ENCODE data around the gene C2CD4C. TPM values are rescaled to one million over a fixed set of nuclear protein-coding genes. Genes with fewer than 3 reads are reported as not detected.
"Not testable (repeated sequence)": the region's sequence is repeated elsewhere in the genome, so short reads cannot be mapped to it uniquely, and the experiment has no call there.

The C2CD4C gene
- polyA plus RNA-seq, 3 donors from 2014 or later: not detected

GRCh38 chr19:362154-362553 is 46.8 kb downstream of the C2CD4C start:
- Mint-ChIP-seq H3K27ac (no peak overlapping the region), H3K4me3 (no peak overlapping the region), H3K9me3 (peaks cover 0 to 1% (median 0%) of the 10 kb centered on the region in 6 donors), H3K36me3 (no peaks in the 10 kb centered on the region), H3K4me1 (no peaks in the 10 kb centered on the region), H3K27me3 (ENCODE audit: low read depth in 3 of 3) (peaks cover 0 to 6% (median 0%) of the 10 kb centered on the region in 3 donors)
- no peak for DNase-seq

- Mint-ChIP-seq H3K4me3 (no peak overlapping the region), H3K36me3 (no peaks in the 10 kb centered on the region), H3K27me3 (ENCODE audit: low read depth in 3 of 3) (peaks cover 0 to 6% (median 0%) of the 10 kb centered on the region in 3 donors), H3K9me3 (peaks cover 0 to 5% (median 0%) of the 10 kb centered on the region in 6 donors), H3K4me1 (no peaks in the 10 kb centered on the region), H3K27ac (no peak overlapping the region)
- DNase-seq: no peak
Measured at GRCh38 chr19:359653-359925, 49.4 kb downstream of the C2CD4C start.

DNA sequence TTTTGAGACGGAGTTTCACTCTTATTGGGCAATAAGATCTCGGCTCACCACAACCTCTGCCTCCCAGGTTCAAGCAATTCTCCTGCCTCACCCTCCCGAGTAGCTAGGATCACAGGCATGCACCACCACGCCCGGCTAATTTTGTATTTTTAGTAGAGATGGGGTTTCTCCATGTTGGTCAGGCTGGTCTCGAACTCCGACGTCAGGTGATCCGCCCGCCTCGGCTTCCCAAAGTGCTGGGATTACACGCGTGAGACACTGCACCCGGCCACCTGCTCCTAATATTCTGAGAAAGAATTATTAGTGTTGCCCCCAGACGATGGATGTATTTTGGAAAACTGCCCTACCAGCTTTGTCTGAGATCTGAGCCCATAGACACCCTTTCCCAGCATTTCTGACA is 53.4 kb downstream of the C2CD4C start:
- H3K4me1 Mint-ChIP-seq; H3K4me3 Mint-ChIP-seq; DNase-seq; H3K27me3 Mint-ChIP-seq (ENCODE audit: low read depth in 3 of 3); H3K36me3 Mint-ChIP-seq; H3K27ac Mint-ChIP-seq: not testable (repeated sequence)
- peaks cover 4 to 10% (median 6%) of the 10 kb centered on the region in 6 donors for H3K9me3 Mint-ChIP-seq

Other genes starting within 250 kb of the C2CD4C start
- under 1 TPM in 1 of 3 donors, not detected in 2; 0.33 TPM for gene PLPP2, start 117.7 kb downstream of the C2CD4C start, polyA plus RNA-seq
- gene MIER2, start 64.4 kb downstream of the C2CD4C start, polyA plus RNA-seq: 1 to 10 TPM; 2.0 to 5.8 (median 4.9) TPM
- not detected for gene SHC2, start 51.9 kb upstream of the C2CD4C start, polyA plus RNA-seq
- gene MADCAM1, start 87.3 kb upstream of the C2CD4C start, polyA plus RNA-seq: under 1 TPM in 1 of 3 donors, not detected in 2; 0.30 TPM
- gene TPGS1, start 98.3 kb upstream of the C2CD4C start, polyA plus RNA-seq: 10 to 100 TPM; 28.8 to 63.6 (median 37.0) TPM
- 10 to 100 TPM; 40.6 to 57.7 (median 48.5) TPM for gene CDC34, start 122.6 kb upstream of the C2CD4C start, polyA plus RNA-seq
- 100 to 1,000 TPM; 584 to 982 (median 652) TPM for gene GZMM, start 134.9 kb upstream of the C2CD4C start, polyA plus RNA-seq
- 100 to 1,000 TPM; 513 to 682 (median 576) TPM for gene BSG, start 163.4 kb upstream of the C2CD4C start, polyA plus RNA-seq
- not detected for gene HCN2, start 180.7 kb upstream of the C2CD4C start, polyA plus RNA-seq
- gene POLRMT, start 224.4 kb upstream of the C2CD4C start, polyA plus RNA-seq: 10 to 100 TPM; 26.6 to 38.1 (median 37.5) TPM
- gene FGF22, start 230.7 kb upstream of the C2CD4C start, polyA plus RNA-seq: under 1 TPM in 1 of 3 donors, not detected in 2; 0.54 TPM

All from immature natural killer cell (primary cell).